Keratinocyte (primary cell): ENCODE data around the gene GPR15. TPM values are rescaled to one million over a fixed set of nuclear protein-coding genes. Genes with fewer than 3 reads are reported as not detected.

Source experiments
- DNase-seq: peaks from one replicate; pipeline ENCODE4 v3.0.0-alpha.2; 2011; ENCODE audit warnings: low read depth, missing footprints, low spot score
- FAIRE-seq: peaks from 2 replicates; lab custom pipeline; 2011; peaks lifted over from hg19 to GRCh38; lab: Jason Lieb, UNC
- H2AFZ ChIP-seq: 2 replicates; pipeline ENCODE4 v1.6.0; 2012; ENCODE audit warnings: low read length, control low read depth, inconsistent platforms; ENCODE audit not compliant: control insufficient read depth
- H3K27ac ChIP-seq: 2 replicates; pipeline ENCODE4 v1.5.1; 2011; ENCODE audit warnings: low read length; ENCODE audit not compliant: control insufficient read depth, insufficient read depth
- H3K27me3 ChIP-seq: 3 replicates; pipeline ENCODE4 v1.6.0; 2011; ENCODE audit warnings: low read length; ENCODE audit not compliant: control insufficient read depth, insufficient read depth; ENCODE audit errors: extremely low read depth
- H3K36me3 ChIP-seq, 2 experiments: 2 replicates in 1 of 2; 3 replicates in 1 of 2; pipeline ENCODE4 v1.5.1; 2011; ENCODE audit warnings: low read length in 2 of 2, mild to moderate bottlenecking in 1 of 2; ENCODE audit not compliant: control insufficient read depth in 2 of 2, insufficient read depth in 2 of 2; ENCODE audit errors: extremely low read depth in 1 of 2
- H3K4me1 ChIP-seq: 3 replicates; pipeline ENCODE4 v1.5.1; 2011; ENCODE audit warnings: low read length; ENCODE audit not compliant: control insufficient read depth, insufficient read depth; ENCODE audit errors: extremely low read depth
- H3K4me2 ChIP-seq: 3 replicates; pipeline ENCODE4 v1.6.0; 2011; ENCODE audit warnings: low read depth, low read length; ENCODE audit not compliant: control insufficient read depth, insufficient read depth; ENCODE audit errors: extremely low read depth
- H3K4me3 ChIP-seq, 3 experiments: fragments of 200-600 bp in 1 of 3; sonication (generic) in 1 of 3; 2 replicates in 2 of 3; 3 replicates in 1 of 3; pipeline ENCODE4 v1.5.1; 2011 to 2016; ENCODE audit warnings: low read length in 3 of 3, mild to moderate bottlenecking in 3 of 3, control low read depth in 2 of 3, inconsistent platforms in 1 of 3, low read depth in 1 of 3, mixed read lengths in 1 of 3, mixed run types in 1 of 3, moderate library complexity in 1 of 3; ENCODE audit not compliant: control insufficient read depth in 2 of 3, insufficient read depth in 2 of 3; ENCODE audit errors: extremely low read depth in 1 of 3
- H3K79me2 ChIP-seq: 2 replicates; pipeline ENCODE4 v1.6.0; 2012; ENCODE audit warnings: low read length; ENCODE audit not compliant: control insufficient read depth, insufficient read depth
- H3K9ac ChIP-seq: 3 replicates; pipeline ENCODE4 v1.6.0; 2011; ENCODE audit warnings: low read length; ENCODE audit not compliant: control insufficient read depth, insufficient read depth; ENCODE audit errors: extremely low read depth
- H3K9me1 ChIP-seq: 3 replicates; pipeline ENCODE4 v1.6.0; 2011; ENCODE audit warnings: low read length; ENCODE audit not compliant: control insufficient read depth, insufficient read depth; ENCODE audit errors: extremely low read depth
- H3K9me3 ChIP-seq: 2 replicates; pipeline ENCODE4 v1.5.1; 2012; ENCODE audit warnings: low read depth, low read length; ENCODE audit not compliant: control insufficient read depth
- H4K20me1 ChIP-seq: 3 replicates; pipeline ENCODE4 v1.6.0; 2011; ENCODE audit warnings: low read length; ENCODE audit not compliant: control insufficient read depth, insufficient read depth; ENCODE audit errors: extremely low read depth
- EZH2 ChIP-seq: IDR thresholded peaks from one replicate; pipeline ENCODE4 v1.6.1; 2012; ENCODE audit warnings: inconsistent platforms, mild to moderate bottlenecking, low read length, moderate library complexity
- dilution Hi-C: fragments of 300-500 bp; cut with MboI; formaldehyde crosslinking; loops from one replicate; pipeline ENCODE4 v1.7.0; 2020; ENCODE audit warnings: low sequenced_read_pairs; ENCODE audit not compliant: extremely low pct_ligation_motif_present
- polyA plus RNA-seq, 5 experiments: library from polyadenylated mRNA; depleted of rRNA in 3 of 5; stranded (reverse) in 3 of 5; stranded (forward) in 1 of 5; unstranded in 1 of 5; fragments of >200 nt; gene quantifications; 1 replicate in 1 of 5; 2 replicates in 3 of 5; 3 replicates in 1 of 5; pipeline versions ENCODE4 v1.2.1 to v1.2.3, GENCODE V29; 2011 to 2012; ENCODE audit warnings: missing spikeins in 2 of 5, low read depth in 1 of 5, low replicate concordance in 1 of 5
- TF ChIP-seq, protein P1 (sequence below), 3 experiments: IDR thresholded peaks in 1 of 3; conservative IDR thresholded peaks in 1 of 3; optimal IDR thresholded peaks in 1 of 3; 2 replicates in 2 of 3; 3 replicates in 1 of 3; pipeline versions ENCODE3 to v1.5.1; 2011; ENCODE audit warnings: low read length in 3 of 3, mild to moderate bottlenecking in 3 of 3, moderate library complexity in 2 of 3, control low read depth in 1 of 3, inconsistent platforms in 1 of 3; ENCODE audit not compliant: insufficient read depth in 2 of 3; ENCODE audit errors: extremely low read depth in 1 of 3

Gene GPR15
- polyA plus RNA-seq, 1 donor (not counting 4 experiments of a cell fraction or from before 2014, with no cell fraction given): not detected

DNA sequence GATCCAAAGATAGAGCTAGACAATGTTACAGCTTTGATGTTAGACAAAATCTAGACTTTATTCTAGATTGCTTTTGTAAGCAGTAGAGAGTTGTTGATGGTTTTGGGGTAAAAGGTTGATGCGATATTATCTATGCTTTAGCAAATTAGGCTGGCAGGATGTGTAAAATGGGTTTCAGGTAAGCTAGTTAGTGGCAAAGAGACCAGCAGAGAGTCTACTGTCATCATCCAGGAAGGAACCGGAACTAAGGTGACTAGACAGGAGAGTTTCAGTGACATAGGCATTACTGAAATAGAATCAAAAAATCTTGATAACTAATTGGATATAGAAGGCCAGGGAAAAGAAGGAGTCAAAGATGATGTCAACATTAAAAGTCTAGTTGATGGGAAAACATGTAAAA, 23.2 kb upstream of the GPR15 start:
- Histone ChIP-seq H3K9me1 (no peaks in the 10 kb centered on the region), H2AFZ (no peak overlapping the region), H3K9ac (no peak overlapping the region), H3K9me3 (no peaks in the 10 kb centered on the region), H3K27ac (no peak overlapping the region), H4K20me1 (no peaks in the 10 kb centered on the region), H3K79me2 (no peaks in the 10 kb centered on the region), H3K36me3 (no peaks in the 10 kb centered on the region), H3K4me3 (no peak overlapping the region), H3K4me2 (no peak overlapping the region), H3K4me1 (peaks cover 16% of the 10 kb centered on the region), H3K27me3 (no peaks in the 10 kb centered on the region)
- TF ChIP-seq EZH2: no peak
- TF ChIP-seq, protein P1, sequence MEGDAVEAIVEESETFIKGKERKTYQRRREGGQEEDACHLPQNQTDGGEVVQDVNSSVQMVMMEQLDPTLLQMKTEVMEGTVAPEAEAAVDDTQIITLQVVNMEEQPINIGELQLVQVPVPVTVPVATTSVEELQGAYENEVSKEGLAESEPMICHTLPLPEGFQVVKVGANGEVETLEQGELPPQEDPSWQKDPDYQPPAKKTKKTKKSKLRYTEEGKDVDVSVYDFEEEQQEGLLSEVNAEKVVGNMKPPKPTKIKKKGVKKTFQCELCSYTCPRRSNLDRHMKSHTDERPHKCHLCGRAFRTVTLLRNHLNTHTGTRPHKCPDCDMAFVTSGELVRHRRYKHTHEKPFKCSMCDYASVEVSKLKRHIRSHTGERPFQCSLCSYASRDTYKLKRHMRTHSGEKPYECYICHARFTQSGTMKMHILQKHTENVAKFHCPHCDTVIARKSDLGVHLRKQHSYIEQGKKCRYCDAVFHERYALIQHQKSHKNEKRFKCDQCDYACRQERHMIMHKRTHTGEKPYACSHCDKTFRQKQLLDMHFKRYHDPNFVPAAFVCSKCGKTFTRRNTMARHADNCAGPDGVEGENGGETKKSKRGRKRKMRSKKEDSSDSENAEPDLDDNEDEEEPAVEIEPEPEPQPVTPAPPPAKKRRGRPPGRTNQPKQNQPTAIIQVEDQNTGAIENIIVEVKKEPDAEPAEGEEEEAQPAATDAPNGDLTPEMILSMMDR (optimal IDR thresholded peaks at IDR 0.05 in 1 of 3, IDR thresholded peaks at IDR 0.05 in 1 of 3, conservative IDR thresholded peaks at IDR 0.05 in 1 of 3; ENCODE audit: extremely low read depth in 1 of 3, insufficient read depth in 2 of 3, low read length in 3 of 3): no peak
- DNase-seq (no peak), FAIRE-seq (no peak)
- dilution Hi-C loops: no loop called here

DNA sequence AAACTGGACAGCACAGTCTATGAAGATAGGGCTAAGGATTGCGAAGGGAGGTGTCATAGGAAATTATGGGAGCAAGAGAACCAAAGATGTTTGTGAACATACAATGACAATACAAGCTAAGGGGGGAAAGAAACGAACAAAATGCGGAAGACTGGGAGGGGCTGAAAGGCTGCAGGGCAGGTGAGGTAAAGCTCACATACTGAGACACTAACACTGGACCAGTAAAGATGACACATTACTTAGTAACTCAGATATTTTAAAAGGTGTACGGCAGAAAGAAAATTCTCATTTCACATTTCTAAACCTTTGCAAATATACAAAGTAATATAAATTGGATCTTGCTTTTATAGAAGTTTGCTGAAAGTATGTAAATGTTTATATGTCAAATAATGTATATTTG, 19.2 kb upstream of the GPR15 start:
- peak; percentile 95 for FAIRE-seq
- peak overlapping the region; percentile 58 for H3K4me2 ChIP-seq
- H3K4me1 ChIP-seq: peaks cover 20% of the 10 kb centered on the region
- no peaks in the 10 kb centered on the region for H3K9me3 ChIP-seq
- peaks cover 2% of the 10 kb centered on the region for H3K79me2 ChIP-seq
- TF ChIP-seq EZH2: no peak
- TF ChIP-seq, protein P1 (optimal IDR thresholded peaks at IDR 0.05 in 1 of 3, IDR thresholded peaks at IDR 0.05 in 1 of 3, conservative IDR thresholded peaks at IDR 0.05 in 1 of 3; ENCODE audit: extremely low read depth in 1 of 3, insufficient read depth in 2 of 3, low read length in 3 of 3): no peak
- H2AFZ ChIP-seq: no peak overlapping the region
- peak overlapping the region in 2 of 3 experiments; percentile 2 to 13 for H3K4me3 ChIP-seq
- H3K27me3 ChIP-seq: no peaks in the 10 kb centered on the region
- H4K20me1 ChIP-seq: no peaks in the 10 kb centered on the region
- H3K27ac ChIP-seq: peak overlapping the region; percentile 81
- peaks cover 6 to 8% of the 10 kb centered on the region in 2 experiments for H3K36me3 ChIP-seq
- H3K9me1 ChIP-seq: no peaks in the 10 kb centered on the region
- dilution Hi-C loops: no loop called here
- DNase-seq: no peak
- H3K9ac ChIP-seq: peak overlapping the region; percentile 14
